Lower leg skin (tissue), 3 donors: ENCODE results near the gene GOSR1.

Source experiments
- POLR2A ChIP-seq, 2 donors: fragments of 450-650 bp; IDR thresholded peaks; one replicate each; pipeline ENCODE4 v1.6.1; 2016 to 2017; ENCODE audit warnings: antibody characterized with exemption in 2 of 2, mild to moderate bottlenecking in 1 of 2, moderate library complexity in 1 of 2
- TF ChIP-seq, protein P1 (sequence below), 3 donors: fragments of 450-650 bp; IDR thresholded peaks; one replicate each; pipeline ENCODE4 v1.5.1; 2016; ENCODE audit warnings: antibody characterized with exemption in 3 of 3, mild to moderate bottlenecking in 3 of 3, moderate library complexity in 2 of 3

DNA sequence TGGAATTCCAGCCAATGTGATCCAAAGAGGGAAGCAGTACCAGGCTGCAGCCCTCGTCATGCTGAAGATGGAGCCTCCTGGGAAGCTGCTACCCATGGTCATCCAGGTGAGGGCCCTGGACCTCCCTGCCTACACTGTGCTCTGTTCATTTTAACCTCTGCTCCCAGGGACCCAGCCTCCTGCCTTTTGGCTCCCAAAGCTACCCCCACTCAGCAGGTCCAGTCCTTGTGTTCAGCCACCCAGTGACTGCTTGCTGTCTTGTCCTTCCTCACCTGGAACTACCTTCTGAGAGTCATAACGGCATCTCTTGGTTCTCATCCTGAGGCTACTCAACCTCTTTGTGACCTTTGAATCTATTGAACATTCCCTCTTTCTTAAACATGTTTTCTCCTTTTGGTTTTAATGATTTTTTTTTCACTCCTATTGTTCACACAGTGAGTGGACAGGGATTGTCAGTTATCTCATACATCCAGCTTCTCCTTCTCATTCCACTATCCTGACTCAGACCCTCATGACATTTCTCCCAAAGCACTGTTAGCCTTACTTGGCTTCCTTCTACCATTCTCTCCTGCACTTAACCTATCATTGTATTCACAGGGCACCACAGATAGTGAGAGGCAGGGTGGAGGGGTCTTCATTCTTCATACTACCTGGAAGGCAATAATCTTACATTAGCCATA is 53.3 kb downstream of the GOSR1 start:
- no peak for TF ChIP-seq POLR2A (IDR thresholded peaks at IDR 0.05)
- TF ChIP-seq, protein P1, sequence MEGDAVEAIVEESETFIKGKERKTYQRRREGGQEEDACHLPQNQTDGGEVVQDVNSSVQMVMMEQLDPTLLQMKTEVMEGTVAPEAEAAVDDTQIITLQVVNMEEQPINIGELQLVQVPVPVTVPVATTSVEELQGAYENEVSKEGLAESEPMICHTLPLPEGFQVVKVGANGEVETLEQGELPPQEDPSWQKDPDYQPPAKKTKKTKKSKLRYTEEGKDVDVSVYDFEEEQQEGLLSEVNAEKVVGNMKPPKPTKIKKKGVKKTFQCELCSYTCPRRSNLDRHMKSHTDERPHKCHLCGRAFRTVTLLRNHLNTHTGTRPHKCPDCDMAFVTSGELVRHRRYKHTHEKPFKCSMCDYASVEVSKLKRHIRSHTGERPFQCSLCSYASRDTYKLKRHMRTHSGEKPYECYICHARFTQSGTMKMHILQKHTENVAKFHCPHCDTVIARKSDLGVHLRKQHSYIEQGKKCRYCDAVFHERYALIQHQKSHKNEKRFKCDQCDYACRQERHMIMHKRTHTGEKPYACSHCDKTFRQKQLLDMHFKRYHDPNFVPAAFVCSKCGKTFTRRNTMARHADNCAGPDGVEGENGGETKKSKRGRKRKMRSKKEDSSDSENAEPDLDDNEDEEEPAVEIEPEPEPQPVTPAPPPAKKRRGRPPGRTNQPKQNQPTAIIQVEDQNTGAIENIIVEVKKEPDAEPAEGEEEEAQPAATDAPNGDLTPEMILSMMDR (IDR thresholded peaks at IDR 0.05): no peak
